HG03139 (cell line): ENCODE data around the gene SYNE4.
"Not testable (repeated sequence)": the region's sequence is repeated elsewhere in the genome, so short reads cannot be mapped to it uniquely, and the experiment has no call there.

Experiments used
- ATAC-seq: cut with Tn5 transposase; IDR thresholded peaks from one replicate; pipeline ENCODE4 v1.9.1; 2021; ENCODE audit not compliant: unreplicated experiment

Gene SYNE4

DNA sequence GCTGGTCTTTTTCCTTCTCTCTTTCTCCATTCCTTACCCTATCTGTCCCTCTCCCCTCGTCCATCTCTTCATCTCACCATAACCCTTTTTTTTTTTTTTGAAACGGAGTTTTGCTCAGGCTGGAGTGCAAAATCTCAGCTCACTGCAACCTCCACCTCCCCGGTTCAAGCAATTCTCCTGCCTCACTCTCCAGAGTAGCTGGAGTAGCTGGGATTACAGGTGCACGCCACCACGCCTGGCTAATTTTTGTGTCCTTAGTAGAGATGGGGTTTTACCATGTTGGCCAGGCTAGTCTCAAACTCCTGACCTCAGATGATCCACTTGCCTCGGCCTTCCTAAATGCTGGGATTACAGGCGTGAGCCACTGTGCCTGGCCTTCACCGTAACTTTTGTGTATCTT, 51.2 kb downstream of the SYNE4 start:
- ATAC-seq: not testable (repeated sequence)

- ATAC-seq: no peak
Measured at GRCh38 chr19:35955881-35956634, 52.6 kb downstream of the SYNE4 start.
